BE2C (cell line): ENCODE data around the gene HASPIN.

Experiments
- DNase-seq: peaks from one replicate; pipeline ENCODE4 v3.0.0-alpha.2; 2020
- H3K27me3 ChIP-seq: fragments of 250-450 bp; sonication (Bioruptor Pico); 2 replicates; pipeline ENCODE4 v1.5.1; 2020; ENCODE audit warnings: mild to moderate bottlenecking
- H3K36me3 ChIP-seq: fragments of 250-450 bp; sonication (Bioruptor Pico); 2 replicates; pipeline ENCODE4 v1.5.1; 2020; ENCODE audit warnings: mild to moderate bottlenecking
- H3K4me1 ChIP-seq: fragments of 250-450 bp; sonication (Bioruptor Pico); 2 replicates; pipeline ENCODE4 v1.5.1; 2020
- H3K4me3 ChIP-seq: 2 replicates; pipeline ENCODE4 v1.5.1; 2011; ENCODE audit warnings: low read depth, low read length
- H3K9me3 ChIP-seq: fragments of 250-450 bp; sonication (Bioruptor Pico); 2 replicates; pipeline ENCODE4 v1.5.1; 2020
- TF ChIP-seq, protein P1 (sequence below): IDR thresholded peaks from 2 replicates; pipeline ENCODE4 v1.5.1; 2012; ENCODE audit warnings: mild to moderate bottlenecking, low read depth, low read length

HASPIN gene

GRCh38 chr17:3739422-3740124 lies 15.9 kb downstream of the HASPIN start:
- Histone ChIP-seq H3K4me3 (no peak overlapping the region), H3K27me3 (no peaks in the 10 kb centered on the region), H3K36me3 (no peaks in the 10 kb centered on the region), H3K9me3 (no peaks in the 10 kb centered on the region), H3K4me1 (no peaks in the 10 kb centered on the region)
- TF ChIP-seq, protein P1, sequence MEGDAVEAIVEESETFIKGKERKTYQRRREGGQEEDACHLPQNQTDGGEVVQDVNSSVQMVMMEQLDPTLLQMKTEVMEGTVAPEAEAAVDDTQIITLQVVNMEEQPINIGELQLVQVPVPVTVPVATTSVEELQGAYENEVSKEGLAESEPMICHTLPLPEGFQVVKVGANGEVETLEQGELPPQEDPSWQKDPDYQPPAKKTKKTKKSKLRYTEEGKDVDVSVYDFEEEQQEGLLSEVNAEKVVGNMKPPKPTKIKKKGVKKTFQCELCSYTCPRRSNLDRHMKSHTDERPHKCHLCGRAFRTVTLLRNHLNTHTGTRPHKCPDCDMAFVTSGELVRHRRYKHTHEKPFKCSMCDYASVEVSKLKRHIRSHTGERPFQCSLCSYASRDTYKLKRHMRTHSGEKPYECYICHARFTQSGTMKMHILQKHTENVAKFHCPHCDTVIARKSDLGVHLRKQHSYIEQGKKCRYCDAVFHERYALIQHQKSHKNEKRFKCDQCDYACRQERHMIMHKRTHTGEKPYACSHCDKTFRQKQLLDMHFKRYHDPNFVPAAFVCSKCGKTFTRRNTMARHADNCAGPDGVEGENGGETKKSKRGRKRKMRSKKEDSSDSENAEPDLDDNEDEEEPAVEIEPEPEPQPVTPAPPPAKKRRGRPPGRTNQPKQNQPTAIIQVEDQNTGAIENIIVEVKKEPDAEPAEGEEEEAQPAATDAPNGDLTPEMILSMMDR = no peak
- no peak for DNase-seq

DNA sequence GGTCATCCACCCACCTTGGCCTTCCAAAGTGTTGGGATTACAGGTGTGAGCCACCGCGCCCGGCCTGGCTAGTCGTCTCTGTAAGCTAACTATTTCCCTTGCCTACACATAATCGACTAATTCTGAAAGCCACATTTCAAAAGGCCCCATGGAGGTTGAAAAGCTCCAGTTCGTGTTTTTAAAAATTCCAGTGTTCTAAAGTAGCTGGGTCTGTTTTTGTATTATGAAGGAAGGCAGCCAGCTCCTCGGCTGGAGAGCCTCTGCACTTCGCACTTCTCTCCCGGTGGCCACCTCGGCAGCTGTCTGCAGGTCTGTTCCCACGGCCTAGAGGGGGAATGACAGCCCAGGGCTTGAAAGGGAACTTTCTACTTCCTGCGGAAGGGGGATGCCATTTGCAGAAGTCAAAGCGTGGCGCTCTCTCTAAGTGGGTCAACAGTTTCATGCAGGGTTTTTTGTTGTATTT lies 16.9 kb downstream of the HASPIN start:
- TF ChIP-seq, protein P1 = no peak

GRCh38 chr17:3744014-3744413 lies 20.3 kb downstream of the HASPIN start:
- Histone ChIP-seq H3K27me3 (no peaks in the 10 kb centered on the region), H3K36me3 (no peaks in the 10 kb centered on the region), H3K4me1 (no peaks in the 10 kb centered on the region), H3K4me3 (no peak overlapping the region), H3K9me3 (no peaks in the 10 kb centered on the region)
- TF ChIP-seq, protein P1 = no peak
- no peak for DNase-seq

More for the DNA sequence above, 16.9 kb downstream of the HASPIN start:
- DNase-seq = no peak
- H3K4me1 ChIP-seq = no peaks in the 10 kb centered on the region
- no peaks in the 10 kb centered on the region for H3K9me3 ChIP-seq
- no peaks in the 10 kb centered on the region for H3K27me3 ChIP-seq
- H3K36me3 ChIP-seq = no peaks in the 10 kb centered on the region
- no peak overlapping the region for H3K4me3 ChIP-seq

- no peak overlapping the region for H3K4me3 ChIP-seq
- H3K36me3 ChIP-seq = no peaks in the 10 kb centered on the region
- no peak for DNase-seq
- H3K4me1 ChIP-seq = no peaks in the 10 kb centered on the region
- H3K9me3 ChIP-seq = no peaks in the 10 kb centered on the region
- no peaks in the 10 kb centered on the region for H3K27me3 ChIP-seq
- TF ChIP-seq, protein P1 = no peak
These were observed 21.4 kb downstream of the HASPIN start for GRCh38 chr17:3745071-3745470.

DNA sequence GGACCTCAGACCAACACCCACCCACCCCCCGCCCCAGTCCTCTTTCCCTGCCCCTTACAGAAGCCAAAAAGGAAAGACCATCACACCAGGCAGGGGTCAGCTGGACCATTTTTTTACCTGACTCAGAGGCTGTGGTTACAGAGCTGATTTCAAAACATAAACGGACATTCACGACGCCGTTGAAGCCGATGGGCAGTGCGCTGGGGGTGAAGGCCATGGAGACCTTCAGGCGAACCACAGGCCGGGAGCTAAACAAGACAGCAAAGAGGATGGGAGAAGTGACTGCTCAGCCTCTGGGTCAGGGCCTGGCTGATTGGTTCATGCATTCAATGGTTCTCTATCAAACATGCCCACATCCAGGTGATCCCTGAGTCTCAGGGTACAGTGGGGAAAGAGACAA lies 24.1 kb downstream of the HASPIN start:
- no peak for DNase-seq
- no peaks in the 10 kb centered on the region for H3K27me3 ChIP-seq
- no peak overlapping the region for H3K4me3 ChIP-seq
- H3K4me1 ChIP-seq = no peaks in the 10 kb centered on the region
- TF ChIP-seq, protein P1 = no peak
- H3K9me3 ChIP-seq = no peaks in the 10 kb centered on the region
- no peaks in the 10 kb centered on the region for H3K36me3 ChIP-seq

GRCh38 chr17:3748576-3748975 lies 24.9 kb downstream of the HASPIN start:
- Histone ChIP-seq H3K4me1 (no peaks in the 10 kb centered on the region), H3K36me3 (no peaks in the 10 kb centered on the region), H3K27me3 (no peaks in the 10 kb centered on the region), H3K9me3 (no peaks in the 10 kb centered on the region), H3K4me3 (no peak overlapping the region)
- TF ChIP-seq, protein P1 = no peak
- DNase-seq = no peak
